IPS-NIHi7 (cell line): ENCODE data around the gene JMJD8.
"Not testable (repeated sequence)": the region's sequence is repeated elsewhere in the genome, so short reads cannot be mapped to it uniquely, and the experiment has no call there.

Experiments used
- DNase-seq: peaks from one replicate; pipeline ENCODE4 v3.0.0; 2012; ENCODE audit warnings: mixed read lengths; ENCODE audit errors: extremely low spot score

The JMJD8 gene

DNA sequence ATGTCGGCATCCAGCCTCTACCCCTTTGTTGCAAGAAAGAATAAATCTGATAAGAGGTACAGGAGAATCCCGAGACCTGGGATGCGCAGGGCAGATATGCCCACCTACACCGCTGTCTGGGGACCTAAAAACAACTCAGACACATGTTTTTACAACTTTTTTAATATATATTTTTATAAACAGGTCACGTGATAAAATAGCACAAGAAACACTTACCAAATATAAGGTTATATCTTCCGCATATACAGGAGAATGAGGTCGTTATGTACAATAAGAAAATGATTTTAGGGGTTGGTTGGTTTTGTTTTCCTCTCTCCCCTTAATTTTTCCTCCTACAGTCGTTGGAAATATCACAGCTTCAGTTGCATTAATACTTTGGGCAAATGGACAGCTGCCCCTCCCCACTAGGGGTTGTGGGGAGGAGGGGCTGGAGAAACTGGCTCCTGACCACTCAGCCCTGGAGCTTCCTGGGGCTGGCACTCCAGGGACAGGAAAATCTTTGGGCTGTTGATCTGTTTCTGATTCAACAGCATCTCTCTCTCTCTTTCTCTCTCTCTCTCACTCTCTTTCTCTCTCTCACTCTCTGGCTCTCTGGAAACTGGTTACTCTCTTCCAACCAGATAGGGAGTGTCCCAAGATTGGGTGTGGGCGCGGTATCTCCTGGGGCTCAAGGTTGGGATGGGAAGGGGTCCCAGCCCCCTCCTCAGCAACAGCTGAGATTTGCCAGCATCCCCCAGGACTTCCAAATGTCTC, 8.4 kb upstream of the JMJD8 start:
- DNase-seq, result no peak

DNA sequence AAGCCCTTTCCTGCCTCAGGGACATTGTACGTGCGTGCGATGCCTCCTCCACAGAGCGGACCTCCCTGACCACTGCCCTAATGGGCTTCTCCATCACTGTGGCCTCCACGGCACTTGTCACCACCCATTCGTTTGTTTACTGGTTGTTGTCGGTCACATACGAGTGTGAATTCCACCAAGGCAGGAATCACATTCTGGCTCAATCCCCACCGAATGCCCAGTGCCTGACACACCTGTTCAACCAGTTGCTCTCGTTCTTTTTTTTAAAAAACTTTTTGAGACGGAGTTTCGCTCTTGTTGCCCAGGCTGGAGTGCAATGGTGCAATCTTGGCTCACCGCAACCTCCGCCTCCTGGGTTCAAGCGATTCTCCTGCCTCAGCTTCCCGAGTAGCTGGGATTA, 7.1 kb upstream of the JMJD8 start:
- not testable (repeated sequence) for DNase-seq

DNA sequence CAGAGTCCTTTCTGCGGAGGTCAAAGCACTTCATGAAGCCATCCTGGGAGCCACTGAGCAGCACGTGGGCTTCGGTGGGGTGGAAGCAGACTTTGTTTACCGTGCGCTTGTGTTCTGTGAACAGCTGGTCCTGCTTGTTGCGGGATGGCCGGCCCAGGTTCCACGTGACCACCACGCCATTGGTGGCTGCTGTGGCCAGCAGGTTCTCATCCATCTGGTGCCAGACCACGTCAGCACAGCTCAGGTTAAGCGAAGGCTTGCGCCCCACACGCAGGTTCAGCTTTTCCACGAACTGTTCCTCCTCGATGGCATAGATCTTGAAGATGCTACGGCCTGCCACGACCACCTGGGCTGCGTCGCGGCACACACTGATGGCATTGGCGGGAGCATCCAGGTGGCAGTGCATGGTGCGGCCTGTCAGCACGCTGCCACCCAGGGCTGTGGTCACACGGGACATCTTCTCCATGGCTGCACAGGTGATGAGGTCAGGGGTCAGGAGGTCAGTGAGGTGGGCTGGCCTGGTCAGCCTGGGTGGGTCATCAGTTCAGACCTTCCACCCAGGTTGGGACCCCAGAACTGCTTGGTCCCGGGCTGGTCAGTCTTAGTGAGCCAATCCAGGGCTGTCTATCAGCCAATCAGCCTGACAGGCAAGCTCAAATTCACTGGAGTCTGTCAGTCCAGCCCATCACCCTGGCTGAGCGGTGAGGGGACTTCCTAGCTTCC, 5.2 kb upstream of the JMJD8 start:
- no peak for DNase-seq

DNA sequence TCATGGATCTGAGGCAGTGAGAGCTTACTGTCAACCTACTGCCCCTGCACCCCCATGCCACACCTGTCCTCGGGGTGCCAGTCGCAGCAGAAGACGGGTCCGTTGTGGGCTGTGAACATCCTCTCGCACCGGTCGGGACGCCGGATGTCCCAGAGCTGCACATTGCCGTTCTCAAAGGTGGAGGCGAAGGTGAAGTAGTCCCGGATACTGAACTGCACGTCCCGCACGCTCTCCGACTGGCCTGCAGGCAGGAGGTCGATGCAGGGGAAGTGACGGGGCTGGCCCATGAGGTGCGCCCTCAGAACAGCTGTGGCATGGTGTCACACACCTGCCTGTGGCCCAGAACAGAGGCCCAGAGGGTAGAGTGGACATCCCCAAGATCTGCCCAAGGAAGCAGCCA, 3.4 kb upstream of the JMJD8 start:
- no peak for DNase-seq

DNA sequence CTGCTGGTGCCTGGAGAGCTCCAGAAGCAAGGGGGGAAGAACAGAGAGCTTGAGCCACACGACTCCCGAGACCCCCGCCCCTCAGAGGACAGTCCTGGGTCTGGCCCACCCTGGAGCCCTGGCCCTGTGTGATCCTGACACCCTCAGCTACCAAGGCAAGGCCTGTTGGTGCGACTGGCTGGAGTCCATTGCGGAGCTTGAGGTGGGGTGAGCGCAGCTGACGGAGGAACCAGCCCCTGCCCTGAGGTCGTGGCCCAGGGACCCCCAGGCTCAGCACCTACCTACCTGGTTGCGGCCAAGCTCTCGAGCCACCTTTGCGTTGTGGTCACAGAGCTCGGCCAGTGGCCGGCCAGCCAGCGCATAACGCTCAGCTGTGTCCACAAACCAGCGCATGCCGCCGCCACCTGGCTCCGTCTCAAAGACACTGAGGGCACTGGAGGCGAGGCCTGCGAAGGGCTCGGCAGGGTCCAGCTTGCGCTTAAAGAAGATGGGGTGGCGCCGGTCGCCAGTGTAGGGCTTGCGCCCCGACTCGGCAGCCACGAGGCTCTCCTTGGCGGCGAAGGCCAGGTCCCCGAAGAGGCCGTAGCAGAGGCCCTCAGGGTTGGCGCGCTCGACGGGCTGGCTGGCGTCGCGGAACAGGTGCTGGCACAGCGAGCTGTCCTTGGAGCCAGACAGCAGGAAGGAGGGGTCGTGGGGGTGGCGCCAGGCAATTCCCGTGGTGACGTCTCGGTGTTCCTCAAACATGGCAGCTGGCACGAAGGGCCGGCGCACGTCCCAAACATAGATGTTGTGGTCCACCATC, 2.5 kb upstream of the JMJD8 start:
- no peak for DNase-seq

DNA sequence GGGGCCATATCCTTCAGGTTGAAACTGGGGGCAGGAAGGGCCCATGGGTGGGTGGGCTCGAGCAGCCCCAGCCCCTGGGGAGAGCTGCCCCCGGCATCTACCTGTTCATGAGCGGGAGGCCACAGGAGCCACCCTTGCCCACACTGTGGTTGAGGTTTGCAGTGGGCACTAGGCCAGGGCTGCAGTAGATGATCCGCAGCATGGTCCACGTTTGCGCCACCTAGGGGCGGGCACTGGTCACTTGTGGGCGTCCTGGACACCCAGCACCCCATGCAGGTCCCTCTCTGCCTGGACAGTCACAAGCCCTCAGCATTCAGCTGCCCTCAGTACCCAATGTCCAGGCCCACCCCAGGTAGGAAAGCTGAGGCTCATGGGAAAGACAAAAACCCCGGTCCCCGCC, 1.8 kb upstream of the JMJD8 start:
- no peak for DNase-seq

DNA sequence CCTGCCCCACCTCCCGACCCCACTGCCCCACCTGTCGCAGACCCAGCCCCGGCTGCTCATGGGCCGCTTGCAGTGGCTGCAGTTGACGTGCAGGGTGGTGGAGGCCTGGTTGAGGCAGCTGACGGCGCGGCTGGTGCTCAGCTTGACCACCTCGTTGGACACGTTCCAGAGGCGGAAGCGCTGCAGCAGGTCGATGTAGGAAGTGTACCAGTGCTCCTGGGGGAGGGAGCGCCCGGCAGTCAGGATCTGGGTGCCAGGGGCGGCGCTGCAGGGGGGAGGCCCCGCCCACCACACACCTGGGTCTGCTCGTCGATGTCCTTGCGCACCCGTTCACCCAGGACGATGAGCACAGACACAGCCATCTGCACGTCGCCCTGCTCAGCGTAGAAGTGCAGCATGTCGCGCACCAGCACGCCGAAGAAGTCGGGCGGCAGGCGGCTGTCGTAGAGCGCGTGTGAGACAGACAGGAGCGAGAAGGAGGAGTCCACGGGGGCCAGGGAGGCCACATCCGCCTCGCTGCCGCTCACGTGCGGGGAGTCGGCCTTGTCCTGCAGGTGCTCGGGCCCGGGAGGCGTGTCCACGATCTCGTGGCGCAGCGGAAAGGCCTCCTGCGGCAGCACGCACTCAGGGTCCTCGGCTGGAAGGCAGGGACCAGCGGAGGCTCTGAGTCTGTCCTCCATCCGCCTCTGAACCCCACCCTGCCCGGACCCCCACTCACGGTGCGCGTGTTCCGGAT, 995 bp upstream of the JMJD8 start:
- DNase-seq, result no peak

DNA sequence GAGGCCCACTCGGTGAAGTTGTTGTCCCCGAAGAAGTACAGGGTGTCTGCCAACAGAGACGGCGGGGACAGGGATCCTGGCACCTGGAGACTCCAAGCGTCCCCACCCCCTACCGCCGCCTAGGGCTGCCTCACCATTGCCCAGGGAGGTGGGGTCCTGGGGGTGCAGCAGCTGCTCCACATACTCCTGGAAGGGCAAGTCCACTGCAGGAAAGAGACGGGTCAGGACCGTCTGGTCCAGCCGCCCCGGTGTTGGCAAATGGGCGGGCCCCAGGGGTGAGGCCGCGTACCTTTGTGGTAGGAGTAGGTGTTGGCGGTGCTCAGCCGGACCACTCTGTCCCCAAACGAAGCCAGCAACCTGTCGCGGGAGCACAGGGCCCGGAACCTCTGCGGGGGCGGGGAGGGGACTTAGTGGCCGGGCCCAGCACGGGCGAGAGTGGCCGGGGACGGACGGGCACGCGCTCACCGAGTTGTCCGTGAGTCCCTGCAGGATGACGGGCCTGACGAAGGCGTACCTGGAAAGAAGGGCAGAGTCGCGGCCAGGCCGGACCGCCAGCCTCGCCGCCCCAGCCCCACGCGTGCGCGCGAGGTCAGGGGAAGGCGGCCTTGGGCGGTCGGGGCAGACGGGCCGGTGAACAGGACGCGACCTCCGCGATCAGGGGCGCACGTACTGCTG, 601 bp downstream of the JMJD8 start:
- no peak for DNase-seq

DNA sequence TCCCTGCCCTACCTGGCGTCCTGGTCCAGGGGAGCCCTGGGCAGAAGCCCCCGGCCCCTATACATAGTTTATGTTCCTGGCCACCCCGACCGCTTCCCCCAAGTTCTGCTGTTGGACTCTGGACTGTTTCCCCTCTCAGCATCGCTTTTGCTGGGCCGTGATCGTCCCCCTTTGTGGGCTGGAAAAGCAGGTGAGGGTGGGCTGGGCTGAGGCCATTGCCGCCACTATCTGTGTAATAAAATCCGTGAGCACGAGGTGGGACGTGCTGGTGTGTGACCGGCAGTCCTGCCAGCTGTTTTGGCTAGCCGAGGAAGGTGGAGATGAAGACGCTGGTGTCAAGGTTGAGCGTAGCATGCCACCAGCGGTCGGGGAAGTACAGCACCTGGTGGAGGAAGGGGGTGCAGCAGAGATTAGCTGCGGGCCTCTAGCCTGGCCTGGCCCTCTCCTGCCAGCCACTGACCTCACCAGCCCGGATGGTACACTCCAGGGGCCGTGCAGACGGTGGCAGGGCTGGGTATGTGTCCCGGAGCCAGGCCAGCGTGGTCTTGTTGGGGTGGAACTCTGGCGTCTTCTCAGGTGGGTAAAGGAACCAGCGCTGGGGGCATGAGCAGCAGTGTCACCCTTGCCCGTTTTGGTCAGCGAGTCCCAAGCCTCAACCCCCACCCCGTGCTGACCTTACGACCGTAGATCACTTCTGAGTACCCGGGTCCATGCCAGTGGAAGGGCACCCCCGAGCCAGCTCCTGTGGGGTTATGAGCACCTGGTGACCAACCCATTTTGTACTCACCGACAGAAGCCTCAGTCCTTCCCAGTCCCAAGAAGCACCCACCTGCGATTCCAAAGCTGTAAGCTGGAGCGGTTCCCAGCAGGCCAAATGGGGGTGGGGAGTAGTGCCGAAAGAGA, 1.4 kb downstream of the JMJD8 start:
- no peak for DNase-seq

DNA sequence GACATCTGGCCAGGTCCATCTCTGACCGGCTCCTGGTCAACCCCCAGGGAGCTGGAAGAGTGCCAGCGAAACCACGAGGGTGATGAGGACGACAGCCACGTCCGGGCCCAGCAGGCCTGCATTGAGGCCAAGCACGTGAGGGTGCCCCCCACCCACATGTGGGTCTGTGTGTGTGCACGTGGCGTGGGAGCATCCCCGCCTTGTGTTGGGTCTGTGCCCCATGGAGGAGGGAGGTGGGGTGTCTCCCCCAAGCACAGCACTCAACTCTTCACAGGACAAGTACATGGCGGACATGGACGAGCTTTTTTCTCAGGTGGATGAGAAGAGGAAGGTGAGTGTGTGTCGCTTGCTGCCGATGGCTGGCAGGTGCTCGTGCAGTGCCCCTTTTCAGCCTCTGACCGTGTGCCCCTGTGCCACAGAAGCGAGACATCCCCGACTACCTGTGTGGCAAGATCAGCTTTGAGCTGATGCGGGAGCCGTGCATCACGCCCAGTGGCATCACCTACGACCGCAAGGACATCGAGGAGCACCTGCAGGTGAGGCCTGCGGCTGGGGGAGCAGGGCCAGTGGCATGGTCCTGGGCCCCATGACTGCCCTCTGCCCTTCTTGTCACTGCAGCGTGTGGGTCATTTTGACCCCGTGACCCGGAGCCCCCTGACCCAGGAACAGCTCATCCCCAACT, 2.2 kb downstream of the JMJD8 start:
- no peak for DNase-seq

DNA sequence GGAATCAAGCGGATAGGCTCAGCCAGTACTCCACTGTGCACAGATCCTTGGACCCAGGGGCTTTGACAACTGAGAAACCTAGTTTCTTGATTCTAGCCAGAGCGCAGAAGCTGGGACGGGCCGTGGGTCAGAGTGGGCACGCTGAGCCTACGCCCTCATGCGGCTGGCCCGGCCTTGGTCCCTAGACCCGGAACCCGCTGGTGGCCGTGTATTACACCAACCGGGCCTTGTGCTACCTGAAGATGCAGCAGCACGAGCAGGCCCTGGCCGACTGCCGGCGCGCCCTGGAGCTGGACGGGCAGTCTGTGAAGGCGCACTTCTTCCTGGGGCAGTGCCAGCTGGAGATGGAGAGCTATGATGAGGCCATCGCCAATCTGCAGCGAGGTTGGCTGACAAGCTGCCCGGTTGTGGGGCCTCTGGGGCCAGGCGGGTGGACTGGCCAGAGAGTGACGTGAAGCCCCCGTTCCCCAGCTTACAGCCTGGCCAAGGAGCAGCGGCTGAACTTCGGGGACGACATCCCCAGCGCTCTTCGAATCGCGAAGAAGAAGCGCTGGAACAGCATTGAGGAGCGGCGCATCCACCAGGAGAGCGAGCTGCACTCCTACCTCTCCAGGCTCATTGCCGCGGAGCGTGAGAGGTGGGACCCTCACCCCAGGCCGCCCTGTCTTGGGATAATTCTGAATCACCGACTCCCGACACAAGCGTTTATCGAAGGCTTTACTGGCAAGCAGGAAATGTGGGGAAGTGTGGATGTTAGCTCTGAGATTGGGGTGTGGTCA, 3.0 kb downstream of the JMJD8 start:
- no peak for DNase-seq

DNA sequence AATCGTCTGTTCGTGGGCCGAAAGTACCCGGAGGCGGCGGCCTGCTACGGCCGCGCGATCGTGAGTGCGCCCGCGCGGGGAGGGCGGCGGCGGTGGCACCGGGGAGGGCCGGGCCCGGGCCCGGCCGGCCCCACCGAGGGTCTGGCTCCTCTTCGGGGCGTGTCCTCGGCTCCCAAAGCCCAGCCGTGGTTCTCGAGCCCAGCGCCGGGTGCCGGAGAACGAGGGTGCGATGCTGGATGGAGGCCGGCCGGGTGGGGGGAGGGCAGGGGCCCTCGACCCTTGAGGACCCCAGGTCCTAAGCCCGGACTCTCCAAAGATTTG, 3.5 kb downstream of the JMJD8 start:
- no peak for DNase-seq

DNA sequence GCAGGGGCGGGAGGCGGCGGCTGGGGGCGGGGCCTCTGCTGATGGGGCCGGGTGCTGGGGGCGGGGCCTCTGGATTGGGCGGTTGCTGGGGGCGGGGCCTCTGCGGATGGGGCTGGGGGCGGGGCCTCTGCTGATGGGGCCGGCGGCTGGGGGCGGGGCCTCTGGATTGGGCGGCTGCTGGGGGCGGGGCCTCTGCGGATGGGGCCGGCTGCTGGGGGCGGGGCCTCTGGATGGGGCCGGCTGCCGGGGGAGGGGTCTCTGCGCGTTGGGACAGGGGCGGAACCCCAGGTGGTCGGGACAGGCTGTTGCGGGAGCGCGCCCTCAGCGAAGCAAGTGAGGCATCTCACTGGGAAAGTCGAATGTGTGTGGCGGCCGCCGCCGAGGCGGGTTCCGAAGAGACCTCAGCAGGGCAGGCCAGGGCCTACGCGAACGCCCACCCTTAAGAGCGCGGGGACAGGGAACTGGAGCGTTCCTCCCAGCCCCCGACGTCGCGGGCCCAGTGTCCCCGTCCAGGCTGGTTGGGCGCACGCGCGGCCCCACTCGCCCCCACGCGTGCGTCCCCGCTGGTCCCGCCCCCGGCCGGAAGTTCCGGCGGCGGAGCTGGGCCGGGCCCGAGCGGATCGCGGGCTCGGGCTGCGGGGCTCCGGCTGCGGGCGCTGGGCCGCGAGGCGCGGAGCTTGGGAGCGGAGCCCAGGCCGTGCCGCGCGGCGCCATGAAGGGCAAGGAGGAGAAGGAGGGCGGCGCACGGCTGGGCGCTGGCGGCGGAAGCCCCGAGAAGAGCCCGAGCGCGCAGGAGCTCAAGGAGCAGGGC, 4.1 kb downstream of the JMJD8 start, which contains the start of gene STUB1:
TSS of gene STUB1 (plus strand) at position 597 of the 811 bp plus-strand sequence. CDS start at position 713, 116 bp downstream.
- DNase-seq, result peak; percentile 87

DNA sequence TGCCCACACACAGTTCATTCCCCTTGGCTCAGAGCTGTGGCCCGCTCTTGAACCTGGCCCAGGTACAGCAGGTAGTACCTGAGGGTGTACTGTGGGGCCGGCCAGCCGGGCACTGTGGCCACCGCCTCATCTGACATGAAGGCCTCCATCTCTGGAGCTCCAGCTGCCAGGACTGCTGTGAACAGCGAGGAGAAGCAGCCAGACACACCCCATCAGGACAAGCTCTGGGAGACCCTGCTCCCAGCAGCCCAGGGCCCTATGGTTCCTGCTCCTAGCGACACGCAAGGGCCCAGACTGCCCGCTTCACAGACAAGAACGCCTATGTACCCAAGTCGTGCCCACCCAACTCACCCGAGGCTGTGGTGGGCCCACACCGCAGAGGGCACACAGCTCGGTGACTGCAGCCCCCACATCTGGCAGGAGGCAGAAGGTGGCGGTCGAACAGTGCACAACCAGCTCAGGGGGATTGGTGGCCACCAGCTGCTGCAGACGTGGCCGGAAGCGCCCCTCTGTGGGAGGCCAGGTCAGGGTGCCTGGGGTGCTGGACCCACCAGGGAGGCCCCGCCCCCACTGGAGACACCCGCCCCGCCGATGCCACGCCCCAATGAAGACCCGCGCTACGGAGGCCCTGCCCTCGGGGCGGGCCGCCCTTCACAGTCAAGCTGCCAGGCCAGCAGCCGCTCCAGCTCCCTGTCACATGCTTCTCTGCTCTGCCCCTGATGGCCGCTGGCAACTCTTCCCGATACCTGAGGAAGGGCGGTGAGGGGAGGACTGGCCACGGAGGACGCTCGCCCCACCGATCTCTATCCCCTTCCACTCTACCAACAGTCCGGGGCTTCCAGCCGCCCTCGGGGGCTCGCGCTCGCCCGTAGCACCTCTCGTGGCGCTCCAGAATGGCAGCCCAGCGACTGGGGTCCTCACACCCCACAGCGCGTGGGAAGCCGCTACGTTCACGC, 5.0 kb downstream of the JMJD8 start:
- no peak for DNase-seq

DNA sequence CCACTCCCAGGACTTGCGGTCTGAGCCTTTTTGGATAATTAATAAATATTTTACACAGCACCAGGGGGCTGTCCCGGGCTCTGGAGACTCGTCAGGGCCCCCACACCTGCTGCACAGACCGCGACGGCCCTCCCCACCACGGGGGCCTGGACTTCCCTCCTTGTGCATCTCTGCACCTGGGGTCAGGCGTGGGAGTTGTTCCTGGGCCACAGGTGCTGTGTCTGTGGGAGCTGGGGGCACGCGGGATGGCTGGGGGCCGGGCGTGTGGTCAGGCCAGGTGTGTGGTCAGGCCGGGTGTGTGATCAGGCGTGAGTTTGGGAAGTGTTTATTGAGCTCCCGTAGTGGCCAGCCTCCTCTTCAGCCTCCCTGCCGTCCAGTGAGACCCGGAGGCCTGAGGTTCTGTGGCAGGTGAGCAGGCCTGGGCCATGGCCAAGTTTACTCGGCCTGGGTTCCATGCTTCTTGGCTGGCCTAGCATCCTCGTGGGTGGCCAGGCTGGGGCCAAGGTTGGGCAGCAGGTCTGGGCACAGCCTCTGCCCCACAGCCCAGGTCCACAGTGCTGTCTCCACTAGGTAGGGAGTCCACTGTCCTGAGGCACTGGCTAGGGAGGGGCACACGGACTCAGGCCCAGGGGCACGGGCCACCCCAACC, 5.8 kb downstream of the JMJD8 start:
- DNase-seq, result no peak
